ENCODE data around the gene EPHB1.

EPHB1 gene

GRCh38 chr3:135133905-135134683, 339.0 kb downstream of the EPHB1 start:
- no peak for DNase-seq
- no peak for ATAC-seq

- no peak for ATAC-seq
These were observed 339.6 kb downstream of the EPHB1 start for GRCh38 chr3:135134684-135135075.

GRCh38 chr3:135135445-135135844, 340.4 kb downstream of the EPHB1 start:
- no peak for ATAC-seq
- no peak for DNase-seq

More at GRCh38 chr3:135134684-135135075, 339.6 kb downstream of the EPHB1 start:
- DNase-seq: no peak

GRCh38 chr3:135136361-135137100, 341.5 kb downstream of the EPHB1 start:
- no peak for ATAC-seq
- DNase-seq: no peak

GRCh38 chr3:135137296-135137695, 342.2 kb downstream of the EPHB1 start:
- ATAC-seq (no peak), DNase-seq (no peak)

- no peak for DNase-seq
- no peak for ATAC-seq
These were observed 343.7 kb downstream of the EPHB1 start for GRCh38 chr3:135138776-135139175.

GRCh38 chr3:135140591-135140990, 345.5 kb downstream of the EPHB1 start:
- ATAC-seq: no peak
- DNase-seq: no peak

- ATAC-seq: no peak
- DNase-seq: no peak
These were observed 346.1 kb downstream of the EPHB1 start for GRCh38 chr3:135141160-135141559.

- DNase-seq (no peak), ATAC-seq (no peak)
These were observed 346.6 kb downstream of the EPHB1 start for GRCh38 chr3:135141672-135142071.

- ATAC-seq: no peak
These were observed 347.5 kb downstream of the EPHB1 start for GRCh38 chr3:135142530-135142929.

GRCh38 chr3:135143474-135143873, 348.4 kb downstream of the EPHB1 start:
- ATAC-seq (no peak), DNase-seq (no peak)

More at GRCh38 chr3:135142530-135142929, 347.5 kb downstream of the EPHB1 start:
- no peak for DNase-seq

GRCh38 chr3:135145581-135145980, 350.5 kb downstream of the EPHB1 start:
- no peak for DNase-seq
- no peak for ATAC-seq

- no peak for ATAC-seq
These were observed 352.6 kb downstream of the EPHB1 start for GRCh38 chr3:135147657-135148056.

GRCh38 chr3:135148398-135149020, 353.4 kb downstream of the EPHB1 start:
- no peak for DNase-seq
- ATAC-seq: no peak

More at GRCh38 chr3:135147657-135148056, 352.6 kb downstream of the EPHB1 start:
- no peak for DNase-seq

GRCh38 chr3:135149707-135150681, 354.9 kb downstream of the EPHB1 start:
- no peak for DNase-seq
- no peak for ATAC-seq

GRCh38 chr3:135154186-135154585, 359.1 kb downstream of the EPHB1 start:
- no peak for DNase-seq
- ATAC-seq: no peak

- DNase-seq (no peak), ATAC-seq (no peak)
These were observed 360.2 kb downstream of the EPHB1 start for GRCh38 chr3:135155228-135155627.

- DNase-seq (no peak), ATAC-seq (no peak)
These were observed 360.7 kb downstream of the EPHB1 start for GRCh38 chr3:135155791-135156190.

- no peak for ATAC-seq
- DNase-seq: no peak
These were observed 362.1 kb downstream of the EPHB1 start for GRCh38 chr3:135157045-135157740.

GRCh38 chr3:135158520-135158919, 363.5 kb downstream of the EPHB1 start:
- DNase-seq: no peak
- no peak for ATAC-seq

- ATAC-seq (no peak), DNase-seq (no peak)
These were observed 364.7 kb downstream of the EPHB1 start for GRCh38 chr3:135159681-135160247.
